GM19467 (cell line): ENCODE data around the gene ADGRL1.
"Not testable (repeated sequence)": the region's sequence is repeated elsewhere in the genome, so short reads cannot be mapped to it uniquely, and the experiment has no call there.

ENCODE experiments used
- ATAC-seq: cut with Tn5 transposase; IDR thresholded peaks from one replicate; pipeline ENCODE4 v1.9.1; 2021; ENCODE audit warnings: mild to moderate bottlenecking, moderate library complexity; ENCODE audit not compliant: unreplicated experiment

Gene ADGRL1

GRCh38 chr19:14196105-14196504, 9.9 kb downstream of the ADGRL1 start:
- ATAC-seq: not testable (repeated sequence)

GRCh38 chr19:14195216-14195615, 10.8 kb downstream of the ADGRL1 start:
- not testable (repeated sequence) for ATAC-seq

GRCh38 chr19:14189415-14189814, 16.6 kb downstream of the ADGRL1 start:
- ATAC-seq: no peak

GRCh38 chr19:14188086-14188485, 17.9 kb downstream of the ADGRL1 start:
- not testable (repeated sequence) for ATAC-seq

GRCh38 chr19:14187561-14187960, 18.4 kb downstream of the ADGRL1 start:
- ATAC-seq: no peak

- not testable (repeated sequence) for ATAC-seq
Measured at GRCh38 chr19:14186684-14187083, 19.3 kb downstream of the ADGRL1 start.

- ATAC-seq: not testable (repeated sequence)
Measured at GRCh38 chr19:14185691-14186090, 20.3 kb downstream of the ADGRL1 start.

- ATAC-seq: no peak
Measured at GRCh38 chr19:14185158-14185557, 20.8 kb downstream of the ADGRL1 start.

GRCh38 chr19:14183741-14184350, 22.1 kb downstream of the ADGRL1 start:
- no peak for ATAC-seq

GRCh38 chr19:14182476-14182875, 23.5 kb downstream of the ADGRL1 start:
- ATAC-seq: no peak

- ATAC-seq: no peak
Measured at GRCh38 chr19:14181906-14182305, 24.1 kb downstream of the ADGRL1 start.

- not testable (repeated sequence) for ATAC-seq
Measured at GRCh38 chr19:14181199-14181598, 24.8 kb downstream of the ADGRL1 start.

- ATAC-seq: no peak
Measured at GRCh38 chr19:14177496-14178074, 28.4 kb downstream of the ADGRL1 start.

GRCh38 chr19:14175351-14175792, 30.6 kb downstream of the ADGRL1 start:
- ATAC-seq: no peak

GRCh38 chr19:14174883-14175282, 31.1 kb downstream of the ADGRL1 start:
- ATAC-seq: no peak

GRCh38 chr19:14168993-14169392, 37.0 kb downstream of the ADGRL1 start:
- no peak for ATAC-seq

GRCh38 chr19:14168259-14168972, 37.6 kb downstream of the ADGRL1 start:
- ATAC-seq: no peak

GRCh38 chr19:14167576-14168138, 38.3 kb downstream of the ADGRL1 start:
- ATAC-seq: no peak

GRCh38 chr19:14166999-14167575, 38.9 kb downstream of the ADGRL1 start:
- ATAC-seq: no peak

GRCh38 chr19:14165990-14166830, 39.8 kb downstream of the ADGRL1 start:
- no peak for ATAC-seq
